Endometrial microvascular endothelial cells (primary cell): ENCODE measurements around the gene ZNF791. TPM values are rescaled to one million over a fixed set of nuclear protein-coding genes. Genes with fewer than 3 reads are reported as not detected.
"Not testable (repeated sequence)": the region's sequence is repeated elsewhere in the genome, so short reads cannot be mapped to it uniquely, and the experiment has no call there.

Experiments used
- in situ Hi-C: cut with HindIII; loops from 2 replicates; pipeline ENCODE4 v1.10.0; 2017; ENCODE audit warnings: low sequenced_read_pairs, low pct_unique_long_range_greater_than_20kb; ENCODE audit errors: inconsistent ontology term
- total RNA-seq: library from RNA; depleted of rRNA; stranded (reverse); fragments of >200 nt; gene quantifications from one replicate; pipeline ENCODE4 v1.2.3, GENCODE V29; 2015; ENCODE audit errors: inconsistent ontology term

Gene ZNF791
- total RNA-seq, result 10.0 TPM

DNA sequence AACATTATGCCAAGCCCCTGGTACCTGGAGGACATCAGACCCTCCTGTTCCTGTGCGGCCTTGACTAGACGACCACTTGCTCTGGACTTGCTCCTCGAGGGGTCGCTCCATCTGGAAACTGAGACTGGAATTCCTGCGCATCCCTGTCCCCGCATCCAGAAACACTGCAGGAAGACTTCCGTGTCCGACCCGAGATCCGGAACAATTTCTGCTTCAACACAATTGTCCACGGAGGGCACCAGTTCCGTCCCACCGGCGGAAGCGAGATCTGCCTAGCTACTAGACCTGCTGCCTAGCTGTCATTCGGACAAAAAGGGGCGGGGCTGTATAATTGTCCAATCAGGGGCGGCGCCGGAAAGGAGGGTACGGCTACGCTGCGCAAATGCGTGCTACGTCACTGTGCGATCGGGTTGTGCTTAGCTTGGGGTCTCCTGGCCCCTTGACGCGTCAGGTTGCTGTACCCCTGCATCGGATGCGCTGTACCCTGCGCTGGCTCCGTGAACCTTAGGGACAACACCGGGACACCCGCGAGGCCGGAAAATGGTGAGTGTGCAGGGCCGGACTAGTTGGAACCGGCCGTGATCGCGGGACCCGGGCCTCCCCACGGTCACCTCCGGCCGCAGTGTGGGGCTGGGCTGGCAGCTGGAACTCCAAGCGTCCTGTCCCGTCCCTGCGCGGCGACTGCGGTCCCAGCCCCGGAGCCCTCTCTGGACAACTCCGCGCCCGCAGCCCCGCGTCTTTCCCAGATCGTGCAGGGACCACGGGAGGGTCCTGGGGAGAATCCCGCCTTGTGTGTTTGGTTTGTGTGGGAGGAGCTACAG, at the start of gene ZNF791, which contains the start of gene ZNF490:
Gene ZNF791 (plus strand): TSS at position 381 of the 821 bp plus-strand sequence. CDS start 160 bp downstream, at position 541.
Gene ZNF490 (minus strand): TSS at position 274 of the 821 bp plus-strand sequence. CDS start 133 bp downstream, at position 141.
- in situ Hi-C loops, result no loop called here

- in situ Hi-C loops, result no loop called here
These were observed 46.6 kb upstream of the ZNF791 start for GRCh38 chr19:12564016-12564664.

DNA sequence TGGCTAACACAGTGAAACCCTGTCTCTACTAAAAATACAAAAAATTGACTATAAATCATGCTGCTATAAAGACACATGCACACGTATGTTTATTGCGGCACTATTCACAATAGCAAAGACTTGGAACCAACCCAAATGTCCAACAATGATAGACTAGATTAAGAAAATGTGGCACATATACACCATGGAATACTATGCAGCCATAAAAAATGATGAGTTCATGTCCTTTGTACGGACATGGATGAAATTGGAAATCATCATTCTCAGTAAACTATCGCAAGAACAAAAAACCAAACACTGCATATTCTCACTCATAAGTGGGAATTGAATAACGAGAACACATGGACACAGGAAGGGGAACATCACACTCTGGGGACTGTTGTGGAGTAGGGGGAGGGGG, 44.3 kb upstream of the ZNF791 start:
- in situ Hi-C loops, result not testable (repeated sequence)

DNA sequence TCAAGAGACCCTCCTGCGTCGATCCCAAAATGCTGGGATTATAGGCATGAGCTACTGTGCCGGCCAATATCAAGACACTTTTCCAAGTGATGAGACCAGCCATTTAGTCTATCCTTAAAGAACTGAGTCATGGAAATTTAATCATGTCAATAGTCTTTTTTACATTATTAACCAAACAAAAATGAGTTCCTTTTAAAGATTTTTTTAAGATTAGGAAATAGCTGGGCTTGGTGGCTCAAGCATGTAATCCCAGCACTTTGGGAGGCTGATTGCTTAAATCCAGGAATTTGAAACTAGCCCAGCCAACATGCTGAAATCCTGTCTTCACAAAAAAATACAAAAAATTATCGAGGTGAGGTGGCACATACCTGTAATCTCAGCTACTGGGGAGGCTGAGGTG, 42.8 kb upstream of the ZNF791 start:
- in situ Hi-C loops, result no loop called here

GRCh38 chr19:12574036-12574435, 36.7 kb upstream of the ZNF791 start:
- in situ Hi-C loops, result no loop called here

- in situ Hi-C loops, result no loop called here
These were observed 32.1 kb upstream of the ZNF791 start for GRCh38 chr19:12578641-12579040.

DNA sequence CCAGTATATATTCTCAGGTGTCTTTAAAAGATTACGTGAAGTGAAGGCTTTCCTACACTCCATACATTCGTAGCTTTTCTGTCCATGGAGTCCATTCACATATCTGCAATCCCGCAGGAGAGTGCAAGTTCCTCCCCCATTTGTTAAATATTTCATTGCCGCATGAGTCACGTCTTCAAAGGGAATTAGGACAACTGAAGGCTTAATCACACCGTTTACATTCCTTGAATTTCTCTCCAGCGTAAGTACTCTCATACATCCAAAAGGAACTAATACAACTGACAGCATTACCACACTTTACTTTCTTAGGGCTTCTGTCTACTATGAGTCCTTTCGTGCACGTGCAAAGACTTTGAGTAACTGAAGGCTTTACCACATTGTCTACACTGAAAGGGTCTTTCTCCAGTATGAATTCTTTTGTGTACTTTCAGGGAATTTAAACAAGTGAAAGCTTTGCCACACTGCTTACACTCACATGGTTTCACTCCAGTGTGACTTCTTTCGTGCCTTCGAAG, 30.5 kb upstream of the ZNF791 start:
- in situ Hi-C loops, result no loop called here

DNA sequence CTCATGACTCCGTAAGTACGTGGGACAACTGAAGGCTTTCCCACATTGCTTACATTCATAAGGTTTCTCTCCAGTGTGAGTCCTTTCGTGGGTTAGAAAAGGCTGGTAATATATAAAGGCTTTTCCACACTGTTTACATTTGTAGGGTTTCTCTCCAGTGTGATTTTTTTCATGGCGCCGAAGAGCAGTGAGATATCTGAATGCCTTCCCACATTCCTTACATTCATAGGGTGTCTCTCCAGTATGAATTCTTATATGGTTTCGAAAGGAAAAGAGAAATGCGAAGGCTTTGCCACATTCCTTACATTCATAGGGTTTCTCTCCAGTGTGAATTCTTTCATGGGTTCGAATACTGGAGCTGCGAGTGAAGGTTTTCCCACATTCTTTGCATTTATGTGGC, 29.6 kb upstream of the ZNF791 start:
- in situ Hi-C loops, result no loop called here

- in situ Hi-C loops, result no loop called here
These were observed 14.2 kb upstream of the ZNF791 start for GRCh38 chr19:12596485-12596884.

DNA sequence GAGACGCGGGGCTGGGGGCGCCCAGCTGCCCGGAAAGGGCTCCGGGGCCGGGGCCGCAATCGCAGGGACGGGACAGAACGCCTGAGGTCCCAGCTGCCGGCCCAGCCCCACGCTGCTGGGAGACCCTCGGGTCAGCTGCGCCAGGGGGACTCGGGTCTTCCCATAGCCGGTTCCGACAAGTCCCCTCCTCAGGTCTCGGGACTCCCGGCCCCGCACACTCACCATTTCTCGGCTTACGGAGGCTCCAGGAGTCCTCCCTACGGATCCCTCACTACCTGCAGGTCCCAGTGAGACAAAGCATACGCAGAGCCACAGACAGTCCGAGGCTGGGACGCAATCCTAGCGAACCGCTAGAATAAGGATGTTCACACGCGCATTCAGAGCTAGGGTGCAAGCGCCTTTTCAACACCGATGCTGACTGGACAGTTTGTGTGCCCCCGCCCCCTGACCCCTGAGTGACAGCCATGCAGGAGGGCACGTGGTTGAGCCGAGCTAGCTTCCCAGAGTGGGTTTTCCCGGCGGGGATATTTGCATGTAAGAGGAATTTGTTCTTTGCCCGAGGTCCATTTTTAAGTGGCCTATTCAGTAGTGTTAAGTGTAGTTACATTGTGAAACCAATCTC, 13.7 kb upstream of the ZNF791 start:
- in situ Hi-C loops, result no loop called here

DNA sequence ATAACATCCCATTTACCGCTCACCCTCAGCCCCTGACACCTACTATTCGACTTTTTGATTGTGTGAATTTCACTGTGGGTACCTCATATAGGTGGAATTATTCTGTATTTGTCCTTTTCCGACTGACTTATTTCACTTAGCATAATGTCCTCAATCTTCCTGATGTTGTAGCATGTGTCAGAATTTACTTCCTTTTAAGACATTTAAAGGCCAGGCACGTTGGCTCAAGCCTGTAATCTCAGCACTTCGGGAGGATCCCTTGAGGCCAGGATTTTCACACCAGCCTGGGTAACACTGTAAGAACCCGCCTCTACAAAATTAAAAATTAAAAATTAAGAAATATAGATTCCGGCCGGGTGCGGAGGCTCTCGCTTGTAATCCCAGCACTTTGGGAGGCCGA, 13.1 kb upstream of the ZNF791 start:
- in situ Hi-C loops, result no loop called here

DNA sequence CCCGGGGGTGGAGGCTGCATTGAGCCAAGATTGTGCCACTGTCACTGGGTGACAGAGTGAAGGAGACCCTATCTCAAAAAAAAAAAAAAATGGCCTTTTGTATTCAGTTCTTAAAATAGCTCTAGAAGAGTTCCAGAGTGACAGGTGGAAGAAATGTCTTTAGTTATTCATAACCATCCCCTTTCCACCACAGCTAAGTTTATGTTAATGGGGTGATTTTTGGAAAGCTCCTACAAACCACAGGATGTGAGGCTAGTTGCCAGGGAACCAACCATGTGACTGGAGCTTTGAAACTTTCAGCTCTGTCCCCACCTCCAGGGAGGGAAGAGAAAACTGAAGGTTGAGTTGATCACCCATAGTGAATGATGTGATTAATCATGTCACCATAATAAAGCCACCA, 7.0 kb upstream of the ZNF791 start:
- in situ Hi-C loops, result no loop called here

DNA sequence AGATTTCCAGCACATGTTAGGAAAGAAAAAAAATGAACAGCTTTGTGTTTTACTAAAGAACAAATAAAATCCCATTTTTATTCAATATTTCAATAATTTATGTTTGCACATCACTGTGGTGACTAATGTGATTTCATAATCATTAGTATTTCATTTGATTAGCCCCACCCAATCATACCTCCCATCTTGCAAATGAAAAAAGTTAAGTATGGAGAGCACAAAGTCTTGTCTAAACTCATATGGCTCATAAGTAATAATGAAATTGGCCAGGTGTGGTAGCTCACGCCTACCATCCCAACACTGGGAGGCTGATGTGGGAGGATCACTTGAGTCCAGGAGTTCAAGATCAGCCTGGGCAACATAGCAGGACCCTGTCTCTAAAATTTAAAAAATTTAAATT, 3.9 kb upstream of the ZNF791 start:
- in situ Hi-C loops, result no loop called here

- in situ Hi-C loops, result no loop called here
These were observed 3.1 kb upstream of the ZNF791 start for GRCh38 chr19:12607631-12608030.

DNA sequence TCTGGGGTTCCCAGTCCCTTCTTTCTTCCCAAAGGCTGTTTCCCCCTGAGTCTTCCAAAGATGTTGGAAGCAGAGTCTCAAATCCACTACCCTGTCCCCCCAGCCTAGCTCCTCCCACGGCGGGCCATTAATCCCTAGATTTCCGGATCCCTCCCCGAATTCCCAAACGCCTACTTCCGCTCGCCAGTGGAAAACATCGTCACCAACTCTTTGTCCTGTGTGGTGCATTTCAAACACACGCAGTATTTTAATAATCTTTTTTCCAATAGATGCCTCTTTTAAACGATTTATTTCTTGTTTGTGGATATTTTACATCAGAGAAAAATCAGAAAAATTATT, 610 bp downstream of the ZNF791 start:
- in situ Hi-C loops, result no loop called here

DNA sequence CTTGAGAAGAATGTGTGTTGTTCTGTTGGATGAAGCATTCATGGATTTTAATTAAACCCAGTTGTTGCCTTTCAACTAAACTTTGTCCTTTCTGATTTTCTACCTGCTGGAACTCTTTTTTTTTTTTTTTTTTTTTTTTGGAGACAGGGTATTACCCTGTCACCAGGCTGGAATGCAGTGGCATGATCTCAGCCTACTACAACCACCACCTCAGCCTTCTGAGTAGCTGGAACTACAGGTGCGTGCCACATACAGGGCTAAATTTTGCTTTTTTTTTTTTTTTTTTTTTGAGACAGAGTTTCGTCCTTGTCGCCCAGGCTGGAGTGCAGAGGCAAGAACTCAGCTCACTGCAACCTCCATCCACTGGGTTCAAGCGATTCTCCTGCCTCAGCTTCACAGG, 6.9 kb downstream of the ZNF791 start:
- in situ Hi-C loops, result no loop called here

DNA sequence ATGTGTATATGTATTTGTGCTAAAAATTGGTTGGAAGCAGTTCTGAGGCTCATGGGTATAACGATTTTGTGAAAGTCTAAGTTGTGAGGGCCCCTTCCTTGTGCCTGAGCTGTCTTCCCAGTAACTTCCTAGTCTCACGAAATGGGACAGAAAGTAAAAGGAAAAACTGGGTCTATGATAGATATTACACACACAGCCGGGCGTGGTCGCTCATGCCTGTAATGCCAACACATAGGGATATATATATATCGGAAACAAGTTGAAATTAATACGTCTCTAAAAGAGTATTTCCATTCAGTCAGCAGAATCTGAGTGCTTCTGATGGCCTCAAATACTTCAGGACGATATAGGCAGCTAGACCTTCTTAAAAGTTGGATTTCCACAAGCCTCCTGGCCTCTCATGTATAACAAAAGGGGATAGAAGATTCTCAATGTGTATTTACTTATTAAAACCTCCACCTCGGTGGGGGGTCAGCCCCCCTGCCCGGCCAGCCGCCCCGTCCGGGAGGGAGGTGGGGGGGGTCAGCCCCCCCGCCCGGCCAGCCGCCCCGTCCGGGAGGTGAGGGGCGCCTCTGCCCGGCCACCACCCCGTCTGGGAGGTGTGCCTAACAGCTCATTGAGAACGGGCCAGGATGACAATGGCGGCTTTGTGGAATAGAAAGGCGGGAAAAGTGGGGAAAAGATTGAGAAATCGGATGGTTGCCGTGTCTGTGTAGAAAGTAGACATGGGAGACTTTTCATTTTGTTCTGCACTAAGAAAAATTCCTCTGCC, 10.7 kb downstream of the ZNF791 start:
- in situ Hi-C loops, result not testable (repeated sequence)

DNA sequence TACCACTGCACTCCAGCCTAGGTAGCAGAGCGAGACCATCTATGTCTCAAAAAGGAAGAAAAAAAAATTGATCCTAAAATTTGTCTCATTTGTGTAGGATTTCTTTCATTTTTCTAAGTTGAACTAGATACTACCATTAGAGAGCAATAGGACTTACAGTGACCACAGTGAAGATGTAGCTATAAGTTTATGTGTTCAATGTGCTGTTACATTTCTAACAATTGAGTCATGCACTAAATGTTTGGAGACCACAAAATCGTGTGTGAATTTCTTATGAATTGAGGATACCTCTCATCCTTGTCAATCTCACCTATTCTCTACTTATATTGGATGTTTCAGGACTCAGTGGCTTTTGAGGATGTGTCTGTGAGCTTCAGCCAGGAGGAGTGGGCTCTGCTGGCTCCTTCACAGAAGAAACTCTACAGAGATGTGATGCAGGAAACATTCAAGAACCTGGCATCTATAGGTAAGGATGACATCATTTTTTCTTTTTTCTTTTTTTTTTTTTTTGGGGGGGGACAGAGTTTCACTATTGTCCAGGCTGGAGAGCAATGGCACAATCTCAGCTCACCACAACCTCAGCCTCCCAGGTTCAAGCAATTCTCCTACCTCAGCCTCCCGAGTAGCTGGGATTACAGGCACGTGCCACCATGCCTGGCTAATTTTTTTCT, 12.8 kb downstream of the ZNF791 start:
- in situ Hi-C loops, result no loop called here

DNA sequence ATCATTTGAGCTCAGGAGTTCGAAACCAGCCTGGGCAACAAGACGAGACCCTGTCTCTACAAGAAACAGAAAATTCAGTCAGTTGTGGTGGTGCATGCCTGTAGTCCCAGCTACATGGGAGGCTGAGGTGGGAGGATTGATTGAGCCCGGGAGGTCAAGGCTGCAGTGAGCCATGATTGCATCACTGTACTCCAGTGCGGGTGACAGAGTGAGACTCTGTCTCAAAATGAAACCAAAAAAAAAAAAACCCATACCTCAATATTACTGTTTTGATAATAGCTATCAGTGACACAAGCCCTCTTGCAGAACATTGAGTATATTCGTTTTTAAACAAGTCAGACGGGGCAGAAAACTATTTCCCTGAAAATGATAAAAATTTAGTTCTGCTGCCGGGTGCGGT, 16.2 kb downstream of the ZNF791 start:
- in situ Hi-C loops, result no loop called here
